Hematopoietic multipotent progenitor cell treated with erythropoietin and hydrocortisone succinate and interleukin-3 and kit ligand, for 4 days (in vitro differentiated cells): ENCODE measurements around the gene CNIH2.
"Not testable (repeated sequence)": the region's sequence is repeated elsewhere in the genome, so short reads cannot be mapped to it uniquely, and the experiment has no call there.

Source experiments
- DNase-seq: peaks from one replicate; pipeline ENCODE4 v3.0.0-alpha.2; 2015

Gene CNIH2

GRCh38 chr11:66316849-66317251 is 38.9 kb downstream of the CNIH2 start, which contains the start of gene CD248:
Gene CD248 (minus strand): TSS chr11:66317044. CDS start chr11:66317027, 17 bp downstream.
- peak; percentile 39 for DNase-seq

GRCh38 chr11:66317322-66317722 is 39.3 kb downstream of the CNIH2 start:
- peak; percentile 30 for DNase-seq

DNA sequence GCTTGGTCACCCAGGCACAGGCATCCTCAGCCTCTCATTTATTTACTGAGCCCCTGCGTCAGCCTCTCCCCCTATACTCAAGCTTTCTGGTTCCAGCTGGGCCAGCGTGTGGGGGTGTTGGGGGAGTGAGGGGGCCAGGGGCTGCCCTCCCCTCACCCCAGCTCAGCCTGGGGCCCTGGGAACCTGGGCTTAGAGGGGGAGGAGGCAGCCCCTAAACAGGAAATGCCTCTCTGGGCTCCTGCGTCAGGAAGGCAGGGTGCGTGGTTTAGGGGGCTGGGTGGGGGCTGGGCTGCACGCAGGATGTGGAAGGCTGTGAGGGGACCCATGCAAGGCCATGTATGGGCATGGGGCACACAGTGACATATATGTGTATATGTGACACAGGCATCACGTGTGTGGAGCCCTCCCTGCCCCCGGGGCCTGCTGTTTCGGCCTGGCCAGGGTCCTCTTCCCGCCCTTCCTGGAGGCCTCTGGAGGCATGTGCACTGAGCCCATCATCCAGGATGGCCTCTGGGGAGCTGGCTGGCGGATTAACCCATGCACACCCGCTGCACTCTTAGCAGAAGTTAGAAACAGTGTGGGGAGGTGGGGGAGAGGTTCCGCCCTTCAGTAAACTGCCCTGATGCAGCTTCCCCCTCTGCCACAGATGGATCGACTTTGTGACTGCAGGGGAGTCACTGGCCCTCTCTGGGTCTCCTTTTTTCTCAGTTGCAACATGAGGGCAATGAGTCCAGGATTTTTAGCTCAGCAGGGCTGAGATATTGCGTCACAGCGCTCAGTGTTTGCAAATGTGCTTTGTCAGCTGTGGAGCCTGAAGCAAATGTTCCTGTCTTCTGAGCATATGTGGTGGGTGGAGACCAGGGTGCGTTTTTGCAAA is 40.0 kb downstream of the CNIH2 start:
- peak; percentile 79 for DNase-seq

DNA sequence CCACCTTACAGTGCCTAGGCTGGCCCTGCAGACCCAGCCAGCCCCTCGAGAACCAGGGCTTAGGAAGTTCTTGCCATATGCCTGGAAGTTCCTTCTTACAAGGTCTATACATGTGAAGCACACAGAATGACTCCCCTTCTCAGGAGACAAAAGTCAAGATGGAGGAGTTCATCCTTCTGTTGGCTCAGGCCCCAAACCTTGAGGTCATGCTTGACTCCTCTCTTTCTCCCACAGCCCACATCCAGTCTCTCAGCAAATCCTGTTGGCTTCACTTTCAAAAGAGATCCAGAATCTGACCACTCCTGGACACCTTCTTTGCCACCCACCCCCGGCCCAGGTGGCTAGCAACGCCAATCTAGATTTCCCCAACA is 40.6 kb downstream of the CNIH2 start:
- DNase-seq = no peak

DNA sequence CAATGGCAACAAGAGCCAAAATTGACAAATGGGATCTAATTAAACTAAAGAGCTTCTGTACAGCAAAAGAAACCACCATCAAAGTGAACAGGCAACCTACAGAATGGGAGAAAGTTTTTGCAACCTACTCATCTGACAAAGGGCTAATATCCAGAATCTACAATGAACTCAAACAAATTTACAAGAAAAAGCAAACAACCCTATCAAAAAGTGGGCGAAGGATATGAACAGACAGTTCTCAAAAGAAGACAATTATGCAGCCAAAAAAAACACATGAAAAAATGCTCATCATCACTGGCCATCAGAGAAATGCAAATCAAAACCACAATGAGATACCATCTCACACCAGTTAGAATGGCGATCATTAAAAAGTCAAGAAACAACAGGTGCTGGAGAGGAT is 42.3 kb downstream of the CNIH2 start:
- not testable (repeated sequence) for DNase-seq

DNA sequence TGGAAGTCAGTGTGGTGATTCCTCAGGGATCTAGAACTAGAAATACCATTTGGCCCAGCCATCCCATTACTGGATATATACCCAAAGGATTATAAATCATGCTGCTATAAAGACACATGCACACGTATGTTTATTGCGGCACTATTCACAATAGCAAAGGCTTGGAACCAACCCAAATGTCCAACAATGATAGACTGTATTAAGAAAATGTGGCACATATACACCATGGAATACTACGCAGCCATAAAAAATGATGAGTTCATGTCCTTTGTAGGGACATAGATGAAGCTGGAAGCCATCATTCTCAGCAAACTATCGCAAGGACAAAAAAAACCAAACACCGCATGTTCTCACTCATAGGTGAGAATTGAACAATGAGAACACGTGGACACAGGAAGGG is 42.8 kb downstream of the CNIH2 start:
- not testable (repeated sequence) for DNase-seq

DNA sequence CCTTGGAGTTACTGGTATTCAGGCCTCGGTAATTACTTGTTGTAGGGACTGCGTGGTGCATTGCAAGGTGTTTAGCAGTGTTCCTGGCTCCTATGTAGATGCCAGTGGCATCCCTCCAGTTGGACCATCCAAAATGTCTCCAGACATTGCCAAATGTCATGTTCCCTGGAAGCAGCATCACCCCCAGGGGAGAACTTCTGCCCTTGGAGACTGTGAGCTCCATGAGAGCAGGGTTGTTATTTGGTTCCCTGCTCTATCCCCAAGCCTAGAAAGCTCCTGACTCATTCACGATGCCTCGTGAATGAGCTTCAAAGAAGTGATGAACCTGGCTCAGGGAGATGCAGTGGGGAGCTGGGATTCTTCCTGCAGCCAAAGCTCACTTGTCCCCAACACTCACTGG is 43.6 kb downstream of the CNIH2 start:
- DNase-seq = no peak

GRCh38 chr11:66322732-66323427 is 44.9 kb downstream of the CNIH2 start:
- DNase-seq = no peak

DNA sequence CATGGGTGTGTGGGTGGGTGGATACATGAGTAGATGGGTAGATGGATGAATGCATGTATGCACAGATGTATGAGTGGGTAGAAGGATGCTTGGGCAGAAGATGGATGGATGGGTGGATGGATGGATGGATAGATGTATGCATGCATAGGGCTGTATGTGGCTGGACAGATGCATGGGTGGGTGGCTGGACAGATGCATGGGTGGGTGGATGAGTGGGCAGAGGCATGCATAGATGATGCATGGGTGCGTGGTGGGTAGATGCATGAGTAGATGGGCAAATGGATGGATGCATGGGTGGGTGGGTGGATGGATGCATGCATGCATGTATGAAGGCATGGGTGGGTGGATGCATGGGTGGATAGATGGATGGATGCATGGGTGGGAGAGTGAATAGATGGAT is 45.7 kb downstream of the CNIH2 start:
- no peak for DNase-seq

DNA sequence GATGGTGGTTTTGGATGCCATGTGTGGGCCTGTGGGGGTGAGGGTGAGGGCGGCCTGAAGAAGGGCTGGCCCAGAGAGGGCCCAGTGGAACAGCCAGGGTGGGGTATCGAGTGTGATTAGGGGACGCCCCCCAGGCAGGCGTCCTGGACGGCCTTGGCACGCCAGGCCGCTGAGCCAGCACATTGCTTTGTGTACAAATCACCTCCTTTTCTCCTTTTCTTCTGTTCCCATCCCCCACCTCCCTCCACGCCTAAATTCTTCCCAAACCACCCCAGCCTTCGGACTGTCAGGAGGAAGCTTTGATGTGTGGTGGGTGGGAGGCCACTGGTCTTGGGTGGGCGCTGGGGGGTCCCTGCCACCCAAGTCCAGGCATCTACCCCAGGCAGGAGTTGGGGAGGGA is 46.7 kb downstream of the CNIH2 start:
- no peak for DNase-seq

- DNase-seq = peak; percentile 45
These were observed 47.3 kb downstream of the CNIH2 start for GRCh38 chr11:66325263-66325671.

DNA sequence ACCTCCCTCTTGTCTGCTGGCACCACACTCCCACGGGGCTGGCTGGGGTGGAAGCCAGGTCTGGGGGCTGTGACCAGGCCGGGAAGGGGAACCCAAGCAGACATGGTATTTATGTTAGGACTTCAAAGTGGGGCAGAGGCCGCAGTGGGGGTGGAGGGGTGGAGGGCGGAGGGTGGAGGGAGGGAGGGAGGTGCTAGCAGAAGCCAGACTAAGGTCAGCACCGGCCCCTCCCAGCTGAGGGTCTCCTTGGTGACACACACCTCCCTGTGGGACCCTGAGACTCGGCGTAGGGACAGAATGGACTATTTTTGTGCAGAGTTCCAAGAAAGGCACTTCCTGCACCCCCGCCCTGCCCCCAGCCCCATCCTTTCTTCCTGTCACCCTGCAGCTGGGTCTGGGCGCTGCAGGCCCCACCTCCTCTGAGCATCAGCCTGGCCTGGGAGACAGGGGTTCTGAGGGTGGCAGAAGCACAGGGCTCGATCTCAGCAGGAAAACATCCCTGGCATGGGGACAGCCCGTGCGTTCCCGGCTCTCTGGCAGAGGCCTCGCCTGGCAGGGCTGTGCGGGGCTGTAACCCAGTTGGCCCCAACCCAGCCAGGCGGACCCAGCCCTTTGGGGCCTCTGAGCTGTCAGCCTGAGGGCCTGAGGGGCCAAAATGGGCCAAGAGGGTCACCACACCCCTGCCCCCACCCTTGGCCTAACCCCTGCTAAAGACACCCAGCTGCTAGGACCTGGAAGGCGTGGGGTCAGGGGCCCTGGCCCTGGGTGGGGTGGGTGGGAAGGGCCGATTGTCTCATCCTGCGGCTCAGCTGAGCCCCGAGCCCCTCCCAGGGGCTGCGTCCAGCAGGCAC is 48.5 kb downstream of the CNIH2 start:
- no peak for DNase-seq

DNA sequence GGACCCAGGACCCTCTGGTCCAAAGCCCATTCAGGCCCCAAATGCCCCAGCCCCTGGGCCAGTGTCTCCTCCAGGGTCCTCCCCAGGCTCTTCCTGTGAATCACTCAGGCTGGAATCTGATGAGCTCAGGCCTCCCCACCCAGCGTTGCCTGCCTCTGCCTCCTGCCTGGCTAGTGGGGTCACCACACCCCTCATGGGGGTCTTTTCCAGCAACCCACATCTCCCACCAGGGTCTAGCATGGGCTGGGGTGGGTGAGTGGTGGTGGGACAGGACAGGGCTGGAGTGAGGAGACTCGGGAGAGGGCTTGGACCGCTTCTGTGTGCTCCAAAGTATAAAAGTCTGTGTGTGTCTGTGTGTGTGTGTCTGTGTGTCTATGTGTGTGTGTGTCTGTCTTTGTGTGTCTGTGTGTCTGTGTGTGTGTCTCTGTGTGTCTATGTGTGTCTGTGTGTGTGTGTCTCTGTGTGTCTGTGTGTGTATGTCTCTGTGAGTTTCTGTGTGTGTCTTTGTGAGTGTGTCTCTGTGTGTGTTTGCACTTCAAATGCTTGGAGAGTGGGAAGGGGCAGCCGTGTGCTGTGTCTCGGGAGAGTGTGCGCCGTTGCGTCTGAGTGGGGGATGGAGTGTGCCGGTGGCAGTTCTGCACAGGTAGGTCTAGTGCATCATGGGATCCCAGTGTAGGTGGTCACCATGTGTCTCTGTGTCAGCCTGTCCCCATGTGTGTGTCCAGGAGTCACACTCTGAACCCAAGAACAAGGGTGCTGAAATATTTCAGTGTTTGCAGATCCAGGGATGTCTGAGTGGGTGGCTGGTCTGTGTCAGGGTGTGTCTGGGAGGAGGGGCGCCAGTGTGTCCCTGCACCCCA is 49.4 kb downstream of the CNIH2 start:
- DNase-seq = no peak

- no peak for DNase-seq
These were observed 50.0 kb downstream of the CNIH2 start for GRCh38 chr11:66328031-66328301.

DNA sequence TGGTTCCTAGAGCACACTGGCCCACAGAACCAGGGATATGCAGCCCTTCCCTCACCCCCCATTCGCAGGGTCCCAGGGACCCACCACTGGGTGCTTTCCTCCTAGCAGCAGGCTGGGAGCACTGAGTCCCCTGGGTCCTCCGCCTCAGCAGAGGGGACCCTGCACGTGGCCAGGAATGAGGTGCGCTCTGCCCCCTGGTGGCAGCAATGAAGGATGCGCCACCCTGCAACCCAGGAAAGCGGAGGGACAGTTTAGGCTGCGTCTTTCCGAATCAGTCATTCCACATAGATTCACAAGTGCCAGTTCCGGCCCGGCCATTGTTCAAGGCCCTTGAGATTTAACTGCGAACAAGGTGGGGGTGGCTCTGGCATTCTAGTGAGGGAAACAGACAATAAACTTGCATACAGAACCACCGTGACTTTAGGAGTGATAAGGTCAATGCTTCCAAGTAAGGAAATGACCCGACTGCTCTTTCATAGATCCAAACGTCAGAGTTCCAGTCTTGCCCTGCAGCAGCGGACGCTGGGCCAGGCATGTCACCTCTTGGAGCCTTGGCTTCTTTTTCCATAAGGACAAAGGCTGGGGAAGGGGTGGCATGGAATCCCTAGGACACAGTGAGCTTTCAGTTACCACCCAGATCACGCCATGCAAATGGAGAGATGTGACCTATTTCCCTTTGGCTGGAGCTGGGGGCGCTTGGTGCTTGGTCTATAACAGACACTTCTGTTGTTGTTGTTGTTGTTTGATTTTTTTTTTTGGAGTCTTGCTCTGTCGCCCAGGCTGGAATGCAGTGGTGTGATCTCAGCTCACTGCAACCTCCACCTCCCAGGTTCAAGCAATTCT is 50.5 kb downstream of the CNIH2 start:
- DNase-seq = peak; percentile 90

- DNase-seq = no peak
These were observed 51.2 kb downstream of the CNIH2 start for GRCh38 chr11:66329165-66329673.

- DNase-seq = no peak
These were observed 53.0 kb downstream of the CNIH2 start for GRCh38 chr11:66330931-66331330.

GRCh38 chr11:66331542-66332370 is 53.8 kb downstream of the CNIH2 start:
- no peak for DNase-seq

DNA sequence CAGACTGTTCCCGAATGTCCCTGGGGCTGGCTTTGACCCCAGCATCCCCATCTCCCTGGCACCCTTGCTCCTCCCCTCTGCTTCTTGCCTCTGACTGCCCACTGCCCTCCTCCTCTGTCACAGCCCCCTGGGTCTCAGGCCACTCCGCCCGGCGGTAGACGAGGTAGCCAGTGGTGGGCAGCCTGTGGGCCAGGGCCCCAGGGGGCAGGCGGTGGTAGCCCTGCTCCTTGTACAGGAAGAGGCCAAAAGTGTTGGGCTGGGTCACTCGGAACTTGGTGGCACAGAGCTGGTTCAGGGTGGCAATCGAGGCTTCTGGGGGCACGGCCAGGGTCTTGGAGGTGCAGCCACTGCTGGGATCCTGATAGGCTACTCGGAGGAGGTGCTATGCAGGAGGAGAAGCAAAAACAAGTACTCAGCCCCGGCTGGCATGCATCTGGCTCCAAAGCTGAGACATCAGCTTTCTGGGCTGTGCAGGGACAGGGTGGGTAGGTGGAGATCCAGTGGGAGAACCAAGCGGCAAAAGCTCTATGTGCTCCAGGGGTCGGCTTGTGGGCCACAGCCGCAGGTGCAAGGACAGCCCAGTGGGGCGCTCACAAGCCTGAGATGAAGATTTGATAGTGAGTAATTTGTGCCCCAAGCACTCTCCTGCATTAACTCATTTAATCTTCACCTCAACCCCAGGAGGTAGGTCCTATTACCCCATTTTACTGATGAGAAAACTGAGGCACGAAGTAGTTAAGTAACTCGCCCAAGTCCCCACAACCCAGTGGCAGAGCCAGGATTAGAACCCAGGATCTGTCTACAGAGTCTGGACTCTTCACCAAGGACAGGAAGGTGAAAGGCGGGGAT is 54.6 kb downstream of the CNIH2 start:
- DNase-seq = no peak
